ENCODE results near the gene NSRP1. TPM values are rescaled to one million over a fixed set of nuclear protein-coding genes. Genes with fewer than 3 reads are reported as not detected.
A peak's percentile ranks its signal among the peaks of the same experiment; 100 is the strongest.

NSRP1 gene
- total and polyA plus RNA-seq, 4 donors: 22.3 to 33.5 (median 23.8) TPM

DNA sequence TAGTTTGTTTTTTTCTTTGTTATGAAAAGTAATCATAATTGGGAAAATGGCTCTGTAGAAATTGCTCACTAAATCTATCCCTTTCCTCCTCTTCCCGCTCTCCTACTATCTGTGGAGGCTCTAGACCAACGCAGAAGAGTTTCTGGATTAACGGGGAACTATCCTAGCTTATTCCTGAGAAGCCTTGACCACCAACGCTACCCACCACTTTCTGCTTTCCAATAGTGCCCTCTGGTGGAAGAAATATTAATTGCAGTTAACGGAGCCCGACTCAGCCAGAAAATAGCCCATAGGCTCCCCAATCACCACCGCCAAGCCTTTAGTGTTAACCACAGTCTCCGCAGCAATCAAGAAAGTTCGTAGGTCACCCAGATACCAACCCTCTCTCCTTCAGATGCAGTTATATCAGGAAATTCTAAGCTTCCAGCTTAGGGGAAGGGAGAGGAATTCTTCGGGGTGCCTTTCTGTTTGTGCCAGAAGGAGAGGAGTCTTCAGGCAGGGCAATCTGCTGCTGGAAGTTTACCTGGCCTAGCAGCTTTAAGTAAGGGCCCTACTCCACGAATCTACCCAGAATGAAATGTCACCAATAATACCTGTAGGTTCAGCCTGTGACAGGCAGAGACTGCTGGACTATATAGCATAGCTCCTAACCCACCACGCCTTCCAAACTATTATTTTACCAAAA is 23.0 kb upstream of the NSRP1 start:
- ATAC-seq (ENCODE audit: insufficient read depth, low FRiP score) (peak; percentile 66), DNase-seq (peak; percentile 72 to 84 (median 78))
- Histone ChIP-seq H3K27me3 (ENCODE audit: control insufficient read depth in 3 of 3, insufficient read depth in 3 of 3, low read length in 2 of 3) (no peaks in the 10 kb centered on the region), H3K4me1 (ENCODE audit: control insufficient read depth in 5 of 5, insufficient read depth in 5 of 5, low read length in 5 of 5) (peaks cover 0 to 2% (median 0%) of the 10 kb centered on the region in 5 donors), H3K36me3 (ENCODE audit: control insufficient read depth in 4 of 4, insufficient read depth in 4 of 4, low read length in 4 of 4) (no peaks in the 10 kb centered on the region), H3K4me3 (no peak overlapping the region), H3K9me3 (ENCODE audit: control insufficient read depth in 4 of 4, insufficient read depth in 3 of 4, low read length in 3 of 4) (no peaks in the 10 kb centered on the region), H3K9ac (ENCODE audit: insufficient read depth in 1 of 2, low read length in 2 of 2) (no peak overlapping the region), H3K27ac (ENCODE audit: low read depth in 1 of 2, low read length in 1 of 2) (no peak overlapping the region)
- 16 to 19% methylated on average over 12 of the region's 12 CpGs for WGBS, 2 donors
- TF ChIP-seq, protein P1, sequence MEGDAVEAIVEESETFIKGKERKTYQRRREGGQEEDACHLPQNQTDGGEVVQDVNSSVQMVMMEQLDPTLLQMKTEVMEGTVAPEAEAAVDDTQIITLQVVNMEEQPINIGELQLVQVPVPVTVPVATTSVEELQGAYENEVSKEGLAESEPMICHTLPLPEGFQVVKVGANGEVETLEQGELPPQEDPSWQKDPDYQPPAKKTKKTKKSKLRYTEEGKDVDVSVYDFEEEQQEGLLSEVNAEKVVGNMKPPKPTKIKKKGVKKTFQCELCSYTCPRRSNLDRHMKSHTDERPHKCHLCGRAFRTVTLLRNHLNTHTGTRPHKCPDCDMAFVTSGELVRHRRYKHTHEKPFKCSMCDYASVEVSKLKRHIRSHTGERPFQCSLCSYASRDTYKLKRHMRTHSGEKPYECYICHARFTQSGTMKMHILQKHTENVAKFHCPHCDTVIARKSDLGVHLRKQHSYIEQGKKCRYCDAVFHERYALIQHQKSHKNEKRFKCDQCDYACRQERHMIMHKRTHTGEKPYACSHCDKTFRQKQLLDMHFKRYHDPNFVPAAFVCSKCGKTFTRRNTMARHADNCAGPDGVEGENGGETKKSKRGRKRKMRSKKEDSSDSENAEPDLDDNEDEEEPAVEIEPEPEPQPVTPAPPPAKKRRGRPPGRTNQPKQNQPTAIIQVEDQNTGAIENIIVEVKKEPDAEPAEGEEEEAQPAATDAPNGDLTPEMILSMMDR (IDR thresholded peaks at IDR 0.05; ENCODE audit: control extremely low read depth, extremely low read depth): peak; percentile 66

DNA sequence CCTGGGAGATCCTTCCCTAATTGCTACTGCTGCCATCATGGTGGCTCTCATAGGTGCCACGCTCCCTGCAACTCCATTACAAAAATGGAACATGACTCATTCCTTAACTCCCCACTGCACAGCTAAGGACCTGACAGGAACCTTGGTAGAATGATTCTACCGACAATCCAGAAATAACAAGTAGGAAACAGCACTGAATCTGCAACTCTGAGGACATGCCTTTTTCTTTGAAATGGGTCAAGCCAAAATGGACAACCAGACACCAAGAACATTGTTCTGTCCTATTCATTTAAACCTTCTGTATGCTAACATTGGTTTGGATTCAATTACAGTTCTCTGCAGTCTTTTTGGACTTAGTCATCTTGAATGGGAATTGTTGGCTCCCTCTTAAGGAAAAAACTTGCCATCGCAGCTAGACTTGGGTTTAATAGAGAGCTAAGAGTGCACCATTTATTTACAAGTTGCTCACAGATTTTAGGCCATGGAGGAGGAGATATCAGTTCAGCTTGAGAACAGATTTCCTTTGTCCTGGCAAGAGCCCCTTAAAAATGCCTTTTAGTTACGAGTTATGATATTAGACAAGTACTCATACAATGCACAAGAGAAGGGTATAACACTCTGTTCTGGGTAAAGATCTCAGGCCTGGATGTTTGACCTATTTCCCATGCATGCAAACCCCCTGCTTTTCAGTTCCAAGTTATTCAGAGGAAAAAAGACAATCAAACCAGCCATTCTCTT is 20.9 kb upstream of the NSRP1 start:
- no peaks in the 10 kb centered on the region for H3K36me3 ChIP-seq (ENCODE audit: control insufficient read depth in 4 of 4, insufficient read depth in 4 of 4, low read length in 4 of 4)
- H3K9me3 ChIP-seq (ENCODE audit: control insufficient read depth in 4 of 4, insufficient read depth in 3 of 4, low read length in 3 of 4): no peaks in the 10 kb centered on the region
- H3K27me3 ChIP-seq (ENCODE audit: control insufficient read depth in 3 of 3, insufficient read depth in 3 of 3, low read length in 2 of 3): no peaks in the 10 kb centered on the region
- no peak overlapping the region for H3K27ac ChIP-seq (ENCODE audit: low read depth in 1 of 2, low read length in 1 of 2)
- ATAC-seq (ENCODE audit: insufficient read depth, low FRiP score) (no peak), DNase-seq (peak in 2 of 3 donors; percentile 60 to 68)
- WGBS, 2 donors: 46 to 57% methylated on average over 4 of the region's 4 CpGs
- TF ChIP-seq, protein P1 (IDR thresholded peaks at IDR 0.05; ENCODE audit: control extremely low read depth, extremely low read depth): no peak
- no peak overlapping the region for H3K4me3 ChIP-seq
- H3K4me1 ChIP-seq (ENCODE audit: control insufficient read depth in 5 of 5, insufficient read depth in 5 of 5, low read length in 5 of 5): peaks cover 0 to 2% (median 0%) of the 10 kb centered on the region in 5 donors
- H3K9ac ChIP-seq (ENCODE audit: insufficient read depth in 1 of 2, low read length in 2 of 2): no peak overlapping the region

DNA sequence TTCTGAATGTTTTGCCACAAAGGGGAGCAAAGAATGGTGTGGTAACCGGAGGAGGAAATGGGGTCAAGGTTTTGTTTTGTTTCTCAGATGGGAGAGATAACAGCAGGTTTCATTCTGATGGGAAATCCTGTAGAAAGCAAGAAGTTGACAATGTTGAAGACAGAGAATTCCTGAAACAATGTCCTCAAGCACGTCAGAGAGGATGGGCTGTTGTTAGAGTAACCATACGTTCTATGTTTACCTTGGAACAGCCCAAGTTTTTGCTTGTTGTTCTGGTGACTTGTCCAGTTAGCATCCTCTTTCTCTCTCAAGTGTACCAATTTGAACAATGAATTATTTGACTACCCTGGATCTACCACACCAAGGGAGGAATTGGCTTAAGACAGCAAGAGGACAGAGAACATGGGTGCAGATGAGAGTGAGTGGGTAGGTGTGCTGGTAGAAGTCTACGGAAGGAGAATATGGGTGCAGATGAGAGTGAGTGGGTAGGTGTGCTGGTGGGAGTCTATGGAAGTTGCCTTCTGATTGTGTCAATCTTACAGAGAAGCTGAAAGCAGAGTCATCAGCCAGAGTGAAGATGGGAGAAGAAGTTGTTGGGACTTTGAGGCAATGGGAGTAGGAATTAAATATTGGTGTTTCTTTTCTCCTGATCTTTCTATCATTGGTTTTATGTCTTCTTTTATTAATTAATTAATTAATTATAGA is 14.8 kb upstream of the NSRP1 start:
- Histone ChIP-seq H3K36me3 (ENCODE audit: control insufficient read depth in 4 of 4, insufficient read depth in 4 of 4, low read length in 4 of 4) (no peaks in the 10 kb centered on the region), H3K9me3 (ENCODE audit: control insufficient read depth in 4 of 4, insufficient read depth in 3 of 4, low read length in 3 of 4) (no peaks in the 10 kb centered on the region), H3K9ac (ENCODE audit: insufficient read depth in 1 of 2, low read length in 2 of 2) (no peak overlapping the region), H3K4me1 (ENCODE audit: control insufficient read depth in 5 of 5, insufficient read depth in 5 of 5, low read length in 5 of 5) (peaks cover 0 to 4% (median 0%) of the 10 kb centered on the region in 5 donors), H3K27ac (ENCODE audit: low read depth in 1 of 2, low read length in 1 of 2) (no peak overlapping the region), H3K27me3 (ENCODE audit: control insufficient read depth in 3 of 3, insufficient read depth in 3 of 3, low read length in 2 of 3) (no peaks in the 10 kb centered on the region), H3K4me3 (no peak overlapping the region)
- DNase-seq: no peak
- TF ChIP-seq, protein P1 (IDR thresholded peaks at IDR 0.05; ENCODE audit: control extremely low read depth, extremely low read depth): no peak
- no peak for ATAC-seq (ENCODE audit: insufficient read depth, low FRiP score)
- 52 to 53% methylated on average over 4 of the region's 4 CpGs for WGBS, 2 donors
